HAP-1 (cell line): ENCODE data around the gene DMD.

Source experiments
- DNase-seq, 2 experiments: peaks; one replicate each; pipeline ENCODE4 v3.0.0-alpha.2; 2016 to 2020; ENCODE audit warnings: low spot score in 2 of 2
- H3K27me3 ChIP-seq: fragments of 250-450 bp; sonication (Bioruptor Pico); 2 replicates; pipeline ENCODE4 v1.5.1; 2020; ENCODE audit warnings: low read depth, mild to moderate bottlenecking, moderate library complexity
- H3K36me3 ChIP-seq: fragments of 250-450 bp; sonication (Bioruptor Pico); replicated peaks from 2 replicates; pipeline ENCODE4 v1.5.1; 2020; ENCODE audit warnings: mild to moderate bottlenecking
- H3K4me1 ChIP-seq: fragments of 250-450 bp; sonication (Bioruptor Pico); 2 replicates; pipeline ENCODE4 v1.5.1; 2020; ENCODE audit warnings: mild to moderate bottlenecking
- H3K4me3 ChIP-seq: fragments of 250-450 bp; sonication (Bioruptor Pico); 2 replicates; pipeline ENCODE4 v1.5.1; 2020; ENCODE audit warnings: mild to moderate bottlenecking, moderate library complexity
- H3K9me3 ChIP-seq: fragments of 250-450 bp; sonication (Bioruptor Pico); 2 replicates; pipeline ENCODE4 v1.5.1; 2020; ENCODE audit warnings: mild to moderate bottlenecking, moderate library complexity
- in situ Hi-C: fragments of 300-500 bp; cut with MboI; formaldehyde crosslinking; loops from 3 replicates; pipeline ENCODE4 v1.14.3; 2020; ENCODE audit warnings: low sequenced_read_pairs, inconsistent platforms, mixed read lengths

The DMD gene

GRCh38 chrX:31213941-31214340, 1997.4 kb downstream of the DMD start:
- in situ Hi-C loops = no loop called here
- no peak overlapping the region for H3K4me3 ChIP-seq
- no peaks in the 10 kb centered on the region for H3K9me3 ChIP-seq
- H3K36me3 ChIP-seq = no peaks in the 10 kb centered on the region
- DNase-seq = peak; percentile 17 to 37
- no peaks in the 10 kb centered on the region for H3K27me3 ChIP-seq
- H3K4me1 ChIP-seq = peaks cover 9% of the 10 kb centered on the region

- H3K4me1 ChIP-seq = peaks cover 11% of the 10 kb centered on the region
- no peaks in the 10 kb centered on the region for H3K9me3 ChIP-seq
- no peaks in the 10 kb centered on the region for H3K36me3 ChIP-seq
- no peak for DNase-seq
- in situ Hi-C loops = no loop called here
- no peak overlapping the region for H3K4me3 ChIP-seq
- H3K27me3 ChIP-seq = no peaks in the 10 kb centered on the region
Observed at GRCh38 chrX:31212856-31213748, 1998.2 kb downstream of the DMD start.

- in situ Hi-C loops = no loop called here
Observed at GRCh38 chrX:31209005-31209628, 2002.2 kb downstream of the DMD start.

DNA sequence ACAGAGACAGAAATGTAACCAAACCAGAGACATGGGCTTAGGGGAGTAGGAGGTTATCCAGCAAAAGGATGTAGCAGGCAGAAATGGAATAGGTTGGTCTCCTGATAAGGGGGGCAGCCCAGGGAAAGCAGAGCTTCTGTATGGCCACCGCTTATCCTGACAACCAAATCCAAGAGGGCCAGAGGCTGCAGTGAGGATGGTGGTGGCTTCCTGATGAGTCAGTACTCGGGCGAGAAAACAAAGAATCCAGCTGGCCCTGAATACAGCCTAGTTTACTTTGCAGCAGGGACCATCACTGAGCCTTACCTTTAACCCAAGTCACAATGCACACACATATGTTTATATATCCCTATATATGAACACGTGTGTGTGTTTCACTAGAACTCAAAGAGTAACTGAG, 2009.8 kb downstream of the DMD start:
- no peaks in the 10 kb centered on the region for H3K36me3 ChIP-seq
- H3K4me1 ChIP-seq = no peaks in the 10 kb centered on the region
- no peak overlapping the region for H3K4me3 ChIP-seq
- no peak for DNase-seq
- H3K9me3 ChIP-seq = no peaks in the 10 kb centered on the region
- in situ Hi-C loops = no loop called here
- H3K27me3 ChIP-seq = no peaks in the 10 kb centered on the region

More at GRCh38 chrX:31209005-31209628, 2002.2 kb downstream of the DMD start:
- no peaks in the 10 kb centered on the region for H3K27me3 ChIP-seq
- no peaks in the 10 kb centered on the region for H3K36me3 ChIP-seq
- peaks cover 11% of the 10 kb centered on the region for H3K4me1 ChIP-seq
- no peak overlapping the region for H3K4me3 ChIP-seq
- H3K9me3 ChIP-seq = no peaks in the 10 kb centered on the region
- peak; percentile 52 to 80 for DNase-seq

DNA sequence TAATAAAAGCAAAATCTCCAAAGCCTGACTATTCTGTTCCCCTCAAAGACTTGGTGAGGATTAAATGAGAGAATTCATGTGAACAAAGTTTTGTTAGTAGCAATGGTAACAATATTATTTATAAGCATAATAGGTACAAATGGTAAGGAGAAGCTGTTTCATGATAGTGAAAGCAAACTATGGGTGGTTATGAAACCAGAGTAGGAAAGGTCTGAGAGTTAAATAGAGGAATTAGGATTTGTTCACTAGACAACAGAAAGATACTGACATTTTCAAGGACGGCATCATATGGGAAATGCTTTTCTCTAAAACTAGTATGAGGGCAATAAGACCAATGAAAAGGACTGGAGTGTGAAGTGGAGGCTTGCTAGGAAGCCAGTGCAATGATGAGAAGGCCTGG, 2010.9 kb downstream of the DMD start:
- Histone ChIP-seq H3K27me3 (no peaks in the 10 kb centered on the region), H3K4me1 (no peaks in the 10 kb centered on the region), H3K36me3 (no peaks in the 10 kb centered on the region), H3K4me3 (no peak overlapping the region), H3K9me3 (no peaks in the 10 kb centered on the region)
- in situ Hi-C loops = no loop called here
- DNase-seq = no peak

GRCh38 chrX:31199840-31200114, 2011.6 kb downstream of the DMD start:
- in situ Hi-C loops = no loop called here
- no peaks in the 10 kb centered on the region for H3K36me3 ChIP-seq

GRCh38 chrX:31199056-31199839, 2012.1 kb downstream of the DMD start:
- Histone ChIP-seq H3K27me3 (no peaks in the 10 kb centered on the region), H3K4me1 (no peaks in the 10 kb centered on the region), H3K9me3 (no peaks in the 10 kb centered on the region), H3K36me3 (no peaks in the 10 kb centered on the region), H3K4me3 (no peak overlapping the region)
- in situ Hi-C loops = no loop called here
- no peak for DNase-seq

More at GRCh38 chrX:31199840-31200114, 2011.6 kb downstream of the DMD start:
- H3K9me3 ChIP-seq = no peaks in the 10 kb centered on the region
- H3K4me3 ChIP-seq = no peak overlapping the region
- H3K27me3 ChIP-seq = no peaks in the 10 kb centered on the region
- H3K4me1 ChIP-seq = no peaks in the 10 kb centered on the region
- DNase-seq = no peak

- Histone ChIP-seq H3K4me1 (peaks cover 12% of the 10 kb centered on the region), H3K9me3 (no peaks in the 10 kb centered on the region), H3K36me3 (no peaks in the 10 kb centered on the region), H3K4me3 (no peak overlapping the region), H3K27me3 (no peaks in the 10 kb centered on the region)
- in situ Hi-C loops = no loop called here
- no peak for DNase-seq
Observed at GRCh38 chrX:31190221-31190975, 2021.0 kb downstream of the DMD start.

GRCh38 chrX:31186693-31187338, 2024.5 kb downstream of the DMD start:
- Histone ChIP-seq H3K4me3 (no peak overlapping the region), H3K9me3 (no peaks in the 10 kb centered on the region), H3K4me1 (peaks cover 12% of the 10 kb centered on the region), H3K36me3 (no peaks in the 10 kb centered on the region), H3K27me3 (no peaks in the 10 kb centered on the region)
- no peak for DNase-seq
- in situ Hi-C loops = no loop called here

DNA sequence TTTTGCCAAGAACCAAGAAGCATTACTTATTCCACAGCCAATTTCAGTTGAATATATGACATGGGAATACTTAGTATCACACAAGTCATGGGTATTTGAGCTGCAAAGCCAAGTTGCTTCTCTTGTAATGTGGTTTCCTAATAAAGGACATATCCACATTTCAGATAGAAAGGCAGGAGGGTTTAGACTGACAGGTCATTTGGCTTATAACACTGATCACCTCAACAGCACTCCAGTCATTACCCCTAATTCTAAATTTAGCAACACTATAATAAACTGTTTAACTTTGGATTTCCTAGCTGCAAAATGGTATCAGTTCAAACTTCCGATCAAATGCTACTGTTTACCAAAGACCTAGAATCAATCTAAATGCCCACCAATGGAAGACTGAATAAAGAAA, 2025.5 kb downstream of the DMD start:
- Histone ChIP-seq H3K27me3 (no peaks in the 10 kb centered on the region), H3K4me1 (peaks cover 12% of the 10 kb centered on the region), H3K9me3 (no peaks in the 10 kb centered on the region), H3K4me3 (no peak overlapping the region), H3K36me3 (peaks cover under 1% of the 10 kb centered on the region; the same call in 1 of the 2 replicates)
- in situ Hi-C loops = no loop called here
- no peak for DNase-seq

GRCh38 chrX:31181377-31182000, 2029.9 kb downstream of the DMD start:
- no peak for DNase-seq
- in situ Hi-C loops = no loop called here
- Histone ChIP-seq H3K36me3 (peaks cover 2% of the 10 kb centered on the region; the same call in 1 of the 2 replicates), H3K27me3 (no peaks in the 10 kb centered on the region), H3K4me3 (no peak overlapping the region), H3K4me1 (no peaks in the 10 kb centered on the region), H3K9me3 (no peaks in the 10 kb centered on the region)

- Histone ChIP-seq H3K27me3 (no peaks in the 10 kb centered on the region), H3K9me3 (no peaks in the 10 kb centered on the region), H3K4me1 (no peaks in the 10 kb centered on the region), H3K4me3 (no peak overlapping the region), H3K36me3 (peaks cover 2% of the 10 kb centered on the region; the same call in 1 of the 2 replicates)
- DNase-seq = no peak
- in situ Hi-C loops = no loop called here
Observed at GRCh38 chrX:31179203-31179602, 2032.1 kb downstream of the DMD start.

DNA sequence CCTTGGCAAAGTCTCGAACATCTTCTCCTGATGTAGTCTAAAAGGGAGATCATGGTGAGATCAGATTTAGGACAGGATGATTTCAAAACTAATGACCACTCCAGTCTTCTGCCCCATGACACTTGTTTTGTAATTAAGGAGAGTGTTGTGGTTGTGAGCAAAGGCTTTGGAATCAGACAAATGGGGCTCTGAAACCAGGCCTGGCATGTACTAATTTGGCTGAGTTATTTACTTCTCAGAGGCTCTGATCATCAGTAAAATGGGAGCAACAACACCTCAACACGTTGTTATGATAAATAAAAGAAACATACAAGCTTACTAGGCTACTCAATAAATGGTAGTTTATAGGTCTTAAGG, 2032.6 kb downstream of the DMD start:
- Histone ChIP-seq H3K27me3 (no peaks in the 10 kb centered on the region), H3K36me3 (peaks cover 2% of the 10 kb centered on the region; the same call in 1 of the 2 replicates), H3K9me3 (no peaks in the 10 kb centered on the region), H3K4me3 (no peak overlapping the region), H3K4me1 (no peaks in the 10 kb centered on the region)
- DNase-seq = no peak
- in situ Hi-C loops = no loop called here
